K562 (cell line): ENCODE measurements around the gene OR2H2. TPM values are rescaled to one million over a fixed set of nuclear protein-coding genes. Genes with fewer than 3 reads are reported as not detected.
A peak's percentile ranks its signal among the peaks of the same experiment; 100 is the strongest.

Experiments used
- C11orf30 ChIP-seq: fragments of 450-650 bp; IDR thresholded peaks from 2 replicates; pipeline ENCODE4 v1.6.1; 2016; ENCODE audit warnings: low read depth, mild to moderate bottlenecking
- CREBBP ChIP-seq: IDR thresholded peaks from one replicate; pipeline ENCODE4 v1.6.1; 2012; ENCODE audit warnings: low read depth, mild to moderate bottlenecking, control low read depth, inconsistent platforms, low read length
- EHMT2 ChIP-seq: fragments of 450-650 bp; IDR thresholded peaks from 2 replicates; pipeline ENCODE4 v1.6.1; 2018; ENCODE audit warnings: antibody characterized with exemption
- HBP1 ChIP-seq: fragments of 450-650 bp; formaldehyde crosslinking; IDR thresholded peaks from 2 replicates; pipeline ENCODE4 v1.4.0; 2022; ENCODE audit warnings: missing genetic modification characterization
- HMGN3 ChIP-seq: IDR thresholded peaks from 2 replicates; pipeline ENCODE4 v1.6.1; 2011; ENCODE audit warnings: borderline replicate concordance, low read depth, mild to moderate bottlenecking, mixed read lengths, low read length; ENCODE audit not compliant: insufficient read length; ENCODE audit errors: extremely low read depth
- MITF ChIP-seq: IDR thresholded peaks from 2 replicates; pipeline ENCODE4 v1.6.1; 2014; ENCODE audit warnings: antibody characterized with exemption
- NR4A1 ChIP-seq, 2 experiments: fragments of 250-450 bp in 1 of 2; fragments of 450-650 bp in 1 of 2; sonication (Bioruptor Pico) in 1 of 2; IDR thresholded peaks; 2 replicates each; pipeline versions ENCODE4 v1.4.0 to v1.6.1; 2016 to 2020; ENCODE audit warnings: mild to moderate bottlenecking in 2 of 2, missing compliant biosample characterization in 1 of 2, missing genetic modification characterization in 1 of 2, moderate library complexity in 1 of 2
- OTX1 ChIP-seq: fragments of 450-650 bp; formaldehyde crosslinking; IDR thresholded peaks from 2 replicates; pipeline ENCODE4 v1.4.0; 2022; ENCODE audit warnings: mild to moderate bottlenecking
- RBM17 ChIP-seq: fragments of 200-400 bp; formaldehyde crosslinking; IDR thresholded peaks from 2 replicates; pipeline ENCODE4 v1.6.1; 2017; ENCODE audit warnings: low read depth, mild to moderate bottlenecking, low read length, borderline replicate concordance
- RREB1 ChIP-seq: fragments of 250-450 bp; sonication (Bioruptor Pico); IDR thresholded peaks from 2 replicates; pipeline ENCODE4 v1.4.0; 2020
- TGIF2 ChIP-seq: sonication (generic); formaldehyde crosslinking; IDR thresholded peaks from 2 replicates; pipeline ENCODE4 v1.8.1; 2022; ENCODE audit warnings: mild to moderate bottlenecking, missing genetic modification reagents, moderate library complexity
- THAP12 ChIP-seq: fragments of 250-450 bp; sonication (Bioruptor Pico); IDR thresholded peaks from 2 replicates; pipeline ENCODE4 v1.9.0; 2021; ENCODE audit warnings: mild to moderate bottlenecking, inconsistent platforms
- USF2 ChIP-seq: sonication (generic); formaldehyde crosslinking; IDR thresholded peaks from 2 replicates; pipeline ENCODE4 v1.5.0; 2020; ENCODE audit warnings: missing genetic modification reagents
- ZBTB17 ChIP-seq: fragments of 450-650 bp; formaldehyde crosslinking; IDR thresholded peaks from 2 replicates; pipeline ENCODE4 v1.4.0; 2020; ENCODE audit warnings: mild to moderate bottlenecking
- polyA plus RNA-seq, 8 experiments: library from polyadenylated mRNA; depleted of rRNA in 4 of 8; stranded (reverse) in 5 of 8; unstranded in 3 of 8; fragments of >200 nt; fragmentation: Nextera tagmentation in 2 of 8; fragmentation: Illumina TruSeq in 1 of 8; extraction: Ambion mirVana in 2 of 8; extraction: Trizol in 1 of 8; gene quantifications; 2 replicates each; pipeline versions ENCODE4 v1.2.1 to v1.2.3, GENCODE V29; 2011 to 2014; ENCODE audit warnings: inconsistent platforms in 1 of 8, missing spikeins in 1 of 8
- total RNA-seq, 7 experiments: library from RNA; depleted of rRNA in 6 of 7; stranded (reverse); fragments of >200 nt in 6 of 7; fragmentation: Illumina TruSeq in 2 of 7; extraction: Trizol in 2 of 7; gene quantifications; 2 replicates each; pipeline versions ENCODE4 v1.2.1 to v1.2.3, GENCODE V29; 2011 to 2021; ENCODE audit warnings: low replicate concordance in 1 of 7

The OR2H2 gene
- total and polyA plus RNA-seq, 9 of the 15 experiments (the other 6 are each of a cell fraction or from before 2014, with no cell fraction given): not detected

GRCh38 chr6:29631209-29631810 lies 46.4 kb downstream of the OR2H2 start (continued):
- no peak for TF ChIP-seq RBM17
- TF ChIP-seq OTX1 (CRISPR knock-in tag): 0 out of 2 replicates have a peak, but pooled peaks have one; percentile 52
- no peak for TF ChIP-seq MITF
- no peak for TF ChIP-seq CREBBP
- TF ChIP-seq HBP1 (CRISPR knock-in tag): peak; percentile 81; the same call in 1 of the 2 replicates
- TF ChIP-seq C11orf30: peak; percentile 95
- peak; percentile 48; the same call in 1 of the 2 replicates for TF ChIP-seq ZBTB17
- TF ChIP-seq HMGN3: peak; percentile 31
- TF ChIP-seq THAP12 (CRISPR knock-in tag): no peak
- TF ChIP-seq RREB1 (CRISPR knock-in tag): 0 out of 2 replicates have a peak, but pooled peaks have one; percentile 33
- peak; percentile 21; the same call in 1 of the 2 replicates for TF ChIP-seq EHMT2
- TF ChIP-seq NR4A1 (CRISPR knock-in tag; IDR thresholded peaks at IDR 0.05): 0 out of 2 replicates have a peak, but pooled peaks have one; percentile 28
- no peak for TF ChIP-seq NR4A1 (tag; IDR thresholded peaks at IDR 0.05)
- no peak for TF ChIP-seq TGIF2
- TF ChIP-seq USF2 (CRISPR knock-in tag): no peak
